ENCODE measurements around the gene ZNF580.

Gene ZNF580

GRCh38 chr19:55614711-55615542, 25.9 kb upstream of the ZNF580 start:
- TF ChIP-seq ZFX (IDR thresholded peaks at IDR 0.05; ENCODE audit: borderline replicate concordance) (no peak), CTCF (IDR thresholded peaks at IDR 0.05) (no peak)
- H3K27ac ChIP-seq: no peak overlapping the region

GRCh38 chr19:55615543-55616394, 25.0 kb upstream of the ZNF580 start:
- H3K27ac ChIP-seq: no peak overlapping the region
- TF ChIP-seq CTCF (IDR thresholded peaks at IDR 0.05) (no peak), ZFX (IDR thresholded peaks at IDR 0.05; ENCODE audit: borderline replicate concordance) (no peak)

- no peak for TF ChIP-seq ZFX (IDR thresholded peaks at IDR 0.05; ENCODE audit: borderline replicate concordance)
Measured at GRCh38 chr19:55616395-55616875, 24.4 kb upstream of the ZNF580 start.

GRCh38 chr19:55617426-55617825, 23.4 kb upstream of the ZNF580 start:
- no peak overlapping the region for H3K27ac ChIP-seq
- TF ChIP-seq CTCF (IDR thresholded peaks at IDR 0.05) (no peak), ZFX (IDR thresholded peaks at IDR 0.05; ENCODE audit: borderline replicate concordance) (no peak)

More at GRCh38 chr19:55616395-55616875, 24.4 kb upstream of the ZNF580 start:
- H3K27ac ChIP-seq: no peak overlapping the region

- peak overlapping the region; percentile 33 for H3K27ac ChIP-seq
- TF ChIP-seq CTCF (IDR thresholded peaks at IDR 0.05) (no peak), ZFX (IDR thresholded peaks at IDR 0.05; ENCODE audit: borderline replicate concordance) (no peak)
Measured at GRCh38 chr19:55618426-55618825, 22.4 kb upstream of the ZNF580 start.

GRCh38 chr19:55619286-55619685, 21.5 kb upstream of the ZNF580 start:
- peak overlapping the region; percentile 33 for H3K27ac ChIP-seq
- no peak for TF ChIP-seq ZFX (IDR thresholded peaks at IDR 0.05; ENCODE audit: borderline replicate concordance)
- no peak for TF ChIP-seq CTCF (IDR thresholded peaks at IDR 0.05)

GRCh38 chr19:55620410-55621204, 20.2 kb upstream of the ZNF580 start:
- H3K27ac ChIP-seq: no peak overlapping the region
- no peak for TF ChIP-seq ZFX (IDR thresholded peaks at IDR 0.05; ENCODE audit: borderline replicate concordance)
- TF ChIP-seq CTCF (IDR thresholded peaks at IDR 0.05): no peak
